H1 (cell line): ENCODE measurements around the gene SHLD1. TPM values are rescaled to one million over a fixed set of nuclear protein-coding genes. Genes with fewer than 3 reads are reported as not detected.

Source experiments
- CTCF ChIA-PET: fragments of 300-600 bp; sonication (Branson Sonifier 250); formaldehyde crosslinking; loops from one replicate; lab custom pipeline; 2021; ENCODE audit not compliant: partially characterized antibody; lab: Charles Lee
- POLR2A ChIA-PET: fragments of 300-600 bp; sonication (Branson Sonifier 250); formaldehyde crosslinking; loops from one replicate; lab custom pipeline; 2021; ENCODE audit warnings: inconsistent platforms; ENCODE audit not compliant: partially characterized antibody; lab: Charles Lee
- DNase-seq, 2 experiments: peaks; one replicate each; pipeline versions ENCODE4 v3.0.0 to v3.0.0-alpha.2; 2010 to 2022; ENCODE audit warnings: low spot score in 2 of 2, low read depth in 1 of 2, mixed read lengths in 1 of 2
- FAIRE-seq: peaks from 2 replicates; lab custom pipeline; 2011; peaks lifted over from hg19 to GRCh38; lab: Jason Lieb, UNC
- H2AFZ ChIP-seq: 2 replicates; pipeline ENCODE4 v1.8.1; 2012; ENCODE audit warnings: low read length, inconsistent platforms
- H2AK5ac ChIP-seq: 2 replicates; pipeline ENCODE4 v1.6.1; 2013; ENCODE audit warnings: low read depth, low read length
- H2BK120ac ChIP-seq: replicated peaks from 2 replicates; pipeline ENCODE3; 2013; ENCODE audit warnings: low read depth, low read length, inconsistent platforms
- H2BK12ac ChIP-seq: 2 replicates; pipeline ENCODE4 v1.6.1; 2013; ENCODE audit warnings: low read depth, low read length
- H2BK15ac ChIP-seq: 2 replicates; pipeline ENCODE4 v1.6.1; 2013; ENCODE audit warnings: low read length
- H2BK20ac ChIP-seq: 2 replicates; pipeline ENCODE4 v1.6.1; 2013; ENCODE audit warnings: low read length
- H2BK5ac ChIP-seq: 2 replicates; pipeline ENCODE4 v1.6.1; 2013; ENCODE audit warnings: low read depth, low read length
- H3K14ac ChIP-seq: 2 replicates; pipeline ENCODE4 v1.6.1; 2013; ENCODE audit warnings: inconsistent platforms; ENCODE audit not compliant: insufficient read length
- H3K18ac ChIP-seq: 2 replicates; pipeline ENCODE4 v1.6.1; 2013; ENCODE audit warnings: low read length; ENCODE audit errors: extremely low read depth
- H3K23ac ChIP-seq: 2 replicates; pipeline ENCODE4 v1.6.1; 2013; ENCODE audit warnings: inconsistent platforms; ENCODE audit not compliant: insufficient read length
- H3K23me2 ChIP-seq: 2 replicates; pipeline ENCODE4 v1.6.1; 2013; ENCODE audit warnings: low read depth, low read length
- H3K27ac ChIP-seq: 2 replicates; pipeline ENCODE4 v1.6.1; 2011; ENCODE audit warnings: low read depth, low read length, inconsistent platforms
- H3K27me3 ChIP-seq, 4 experiments: replicated peaks in 1 of 4; 1 replicate in 1 of 4; 2 replicates in 3 of 4; pipeline versions ENCODE4 v1.6.1 to v1.8.1; 2011 to 2013; ENCODE audit warnings: low read length in 3 of 4, mild to moderate bottlenecking in 3 of 4, inconsistent platforms in 2 of 4, mixed read lengths in 2 of 4, moderate library complexity in 1 of 4; ENCODE audit not compliant: control insufficient read depth in 3 of 4, insufficient read depth in 3 of 4; ENCODE audit errors: extremely low read depth in 1 of 4
- H3K36me3 ChIP-seq, 4 experiments: 2 replicates each; pipeline versions ENCODE4 v1.6.1 to v1.8.1; 2011 to 2013; ENCODE audit warnings: mild to moderate bottlenecking in 4 of 4, low read length in 3 of 4, moderate library complexity in 2 of 4, control low read depth in 1 of 4, inconsistent platforms in 1 of 4; ENCODE audit not compliant: insufficient read depth in 4 of 4, control insufficient read depth in 2 of 4
- H3K4ac ChIP-seq: replicated peaks from 2 replicates; pipeline ENCODE3; 2013; ENCODE audit warnings: low read length, low read depth, mixed read lengths, inconsistent platforms; ENCODE audit not compliant: insufficient read length
- H3K4me1 ChIP-seq, 4 experiments: replicated peaks in 1 of 4; 1 replicate in 1 of 4; 2 replicates in 3 of 4; pipeline versions ENCODE4 v1.6.1 to v1.8.1; 2011 to 2013; ENCODE audit warnings: low read length in 3 of 4, inconsistent platforms in 2 of 4, mixed read lengths in 1 of 4; ENCODE audit not compliant: insufficient read depth in 4 of 4, control insufficient read depth in 3 of 4
- H3K4me2 ChIP-seq, 2 experiments: 2 replicates each; pipeline versions ENCODE4 v1.6.1 to v1.8.1; 2011 to 2013; ENCODE audit warnings: low read depth in 2 of 2, low read length in 2 of 2, control low read depth in 1 of 2, inconsistent platforms in 1 of 2, mild to moderate bottlenecking in 1 of 2; ENCODE audit not compliant: insufficient read depth in 1 of 2
- H3K4me3 ChIP-seq, 4 experiments: fragments of 200-600, 300-600 bp in 1 of 4; sonication (generic), shearing (Covaris generic), sonication (Bioruptor Twin) in 1 of 4; 2 replicates each; pipeline versions ENCODE4 v1.5.1 to v1.8.1; 2011 to 2016; ENCODE audit warnings: low read length in 4 of 4, low read depth in 3 of 4, control low read depth in 2 of 4, inconsistent platforms in 2 of 4, mild to moderate bottlenecking in 2 of 4, mixed read lengths in 1 of 4, moderate library complexity in 1 of 4; ENCODE audit not compliant: insufficient read depth in 2 of 4; ENCODE audit errors: extremely low read depth in 1 of 4
- H3K56ac ChIP-seq: replicated peaks from 2 replicates; pipeline ENCODE3; 2013; ENCODE audit warnings: low read depth, mild to moderate bottlenecking, mixed read lengths, low read length, inconsistent platforms; ENCODE audit not compliant: insufficient read length
- H3K79me1 ChIP-seq: 2 replicates; pipeline ENCODE4 v1.6.1; 2013; ENCODE audit warnings: low read depth, low read length, control low read depth
- H3K79me2 ChIP-seq, 2 experiments: 2 replicates each; pipeline versions ENCODE4 v1.6.1 to v1.8.1; 2012 to 2013; ENCODE audit warnings: low read length in 2 of 2, mild to moderate bottlenecking in 2 of 2, inconsistent platforms in 1 of 2; ENCODE audit not compliant: insufficient read depth in 2 of 2, control insufficient read depth in 1 of 2
- H3K9ac ChIP-seq, 4 experiments: replicated peaks in 1 of 4; 1 replicate in 1 of 4; 2 replicates in 3 of 4; pipeline versions ENCODE4 v1.6.1 to v1.8.1; 2011 to 2013; ENCODE audit warnings: low read depth in 3 of 4, low read length in 3 of 4, control low read depth in 2 of 4, mild to moderate bottlenecking in 2 of 4, moderate library complexity in 2 of 4, inconsistent platforms in 1 of 4; ENCODE audit errors: extremely low read depth in 1 of 4
- H3K9me3 ChIP-seq, 2 experiments: 2 replicates each; pipeline versions ENCODE4 v1.6.1 to v1.8.1; 2012 to 2013; ENCODE audit warnings: mild to moderate bottlenecking in 2 of 2, moderate library complexity in 2 of 2, control low read depth in 1 of 2, inconsistent platforms in 1 of 2, low read depth in 1 of 2, low read length in 1 of 2, mixed read lengths in 1 of 2; ENCODE audit not compliant: insufficient read depth in 2 of 2
- H4K20me1 ChIP-seq, 2 experiments: replicated peaks in 1 of 2; 2 replicates each; pipeline versions ENCODE3 to v1.8.1; 2011 to 2013; ENCODE audit warnings: inconsistent platforms in 2 of 2, low read length in 2 of 2, mild to moderate bottlenecking in 1 of 2; ENCODE audit not compliant: insufficient read depth in 2 of 2, control insufficient read depth in 1 of 2
- H4K5ac ChIP-seq: 2 replicates; pipeline ENCODE4 v1.6.1; 2013; ENCODE audit warnings: low read length, low read depth, mixed read lengths, inconsistent platforms; ENCODE audit not compliant: insufficient read length
- H4K8ac ChIP-seq: 2 replicates; pipeline ENCODE4 v1.8.0; 2013; ENCODE audit warnings: mild to moderate bottlenecking, moderate library complexity, low read length, inconsistent platforms; ENCODE audit not compliant: insufficient read depth; ENCODE audit errors: extremely low read depth
- H4K91ac ChIP-seq: replicated peaks from 2 replicates; pipeline ENCODE3; 2013; ENCODE audit warnings: low read length, mixed read lengths, inconsistent platforms; ENCODE audit not compliant: insufficient read length
- ATF3 ChIP-seq: IDR thresholded peaks from 2 replicates; pipeline ENCODE4 v1.6.1; 2011; ENCODE audit warnings: low read depth, mild to moderate bottlenecking, low read length; ENCODE audit not compliant: insufficient read depth
- CBX8 ChIP-seq: fragments of 300-800, 300-1000 bp; sonication (generic); IDR thresholded peaks from 2 replicates; pipeline ENCODE4 v1.7.1; 2016; ENCODE audit warnings: low read depth, low read length, borderline replicate concordance
- E2F6 ChIP-seq: IDR thresholded peaks from 2 replicates; pipeline ENCODE4 v1.6.1; 2012; ENCODE audit warnings: inconsistent platforms
- KDM1A ChIP-seq: fragments of 200-600, 300-600 bp; sonication (generic); IDR thresholded peaks from 2 replicates; pipeline ENCODE4 v1.7.1; 2016; ENCODE audit warnings: mild to moderate bottlenecking, low read length, borderline replicate concordance
- NANOG ChIP-seq: IDR thresholded peaks from 2 replicates; pipeline ENCODE4 v1.6.1; 2011; ENCODE audit warnings: low read length, low read depth, mild to moderate bottlenecking, inconsistent platforms; ENCODE audit not compliant: insufficient read depth, poor library complexity, severe bottlenecking
- RXRA ChIP-seq: IDR thresholded peaks from 2 replicates; pipeline ENCODE4 v1.6.1; 2011; ENCODE audit warnings: low read depth, mild to moderate bottlenecking, low read length, moderate library complexity; ENCODE audit not compliant: insufficient read depth
- SIN3A ChIP-seq, 2 experiments: IDR thresholded peaks in 1 of 2; conservative IDR thresholded peaks in 1 of 2; 2 replicates each; pipeline ENCODE4 v1.6.1; 2011 to 2012; ENCODE audit warnings: low read length in 2 of 2, improper control_type of control experiment in 1 of 2, low read depth in 1 of 2, mild to moderate bottlenecking in 1 of 2
- SP1 ChIP-seq: IDR thresholded peaks from 2 replicates; pipeline ENCODE4 v1.6.1; 2011; ENCODE audit warnings: low read depth, low read length
- TAF1 ChIP-seq: IDR thresholded peaks from 2 replicates; pipeline ENCODE4 v1.6.1; 2011; ENCODE audit warnings: mild to moderate bottlenecking, low read depth, low read length
- WGBS, 2 experiments: shearing (Covaris generic) in 1 of 2; methylation state at CpG; one replicate each; pipeline versions ENCODE4 v1.1.6 to v1.1.7; 2013 to 2015; ENCODE audit warnings: low lambda C conversion rate in 2 of 2, mixed read lengths in 2 of 2, inconsistent platforms in 1 of 2, low coverage in 1 of 2, missing lambda C conversion rate in 1 of 2; ENCODE audit not compliant: insufficient replicate concordance in 2 of 2, insufficient coverage in 1 of 2, insufficient read length in 1 of 2; ENCODE audit errors: extremely low coverage in 1 of 2, missing lambda C conversion rate in 1 of 2; 5-methylcytosine and 5-hydroxymethylcytosine counted together
- polyA plus RNA-seq, 7 experiments: library from polyadenylated mRNA; depleted of rRNA in 3 of 7; stranded (reverse) in 5 of 7; unstranded in 2 of 7; fragments of >200 nt in 5 of 7; fragments of 200-250 nt in 2 of 7; gene quantifications; 1 replicate in 5 of 7; 2 replicates in 1 of 7; 4 replicates in 1 of 7; pipeline versions ENCODE4 v1.2.1 to v1.2.3, GENCODE V29; 2011 to 2013; ENCODE audit warnings: missing spikeins in 2 of 7, mixed read lengths in 2 of 7
- total RNA-seq: library from RNA; stranded (reverse); fragmentation: NEBNext Ultra II Directional; extraction: Animal tissue kit (Norgen Biotek cat#: 25700); gene quantifications from 2 replicates; pipeline ENCODE4 v1.2.1, GENCODE V29; 2021
- TF ChIP-seq, protein P1 (sequence below): IDR thresholded peaks from 2 replicates; pipeline ENCODE4 v1.6.1; 2011; ENCODE audit warnings: low read length, improper control_type of control experiment

SHLD1 gene
- total and polyA plus RNA-seq, 2 of the 8 experiments (the other 6 are each of a cell fraction or from before 2014, with no cell fraction given) = 4.2 to 6.5 TPM

- H2BK120ac ChIP-seq = no peak overlapping the region
- no peaks in the 10 kb centered on the region for H3K27me3 ChIP-seq
- H3K14ac ChIP-seq = no peak overlapping the region
- no peak overlapping the region for H2AK5ac ChIP-seq
- POLR2A ChIA-PET = no interaction called here
- H3K4me2 ChIP-seq = no peak overlapping the region
- no peaks in the 10 kb centered on the region for H3K79me1 ChIP-seq
- H3K36me3 ChIP-seq = no peaks in the 10 kb centered on the region
- H2BK12ac ChIP-seq = no peak overlapping the region
- no peak overlapping the region for H2BK5ac ChIP-seq
- H3K18ac ChIP-seq = no peak overlapping the region
- no peak for FAIRE-seq
- WGBS, 2 experiments = 96% methylated on average over 6 of the region's 6 CpGs; no CpG with 5 or more reads in 1 of the 2 experiments
- H3K23me2 ChIP-seq = peaks cover 2% of the 10 kb centered on the region; the same call in 1 of the 2 replicates
- no peak overlapping the region for H3K9ac ChIP-seq
- no peak overlapping the region for H3K56ac ChIP-seq
- no peak overlapping the region for H2BK15ac ChIP-seq
- no peaks in the 10 kb centered on the region for H3K4me1 ChIP-seq
- H4K8ac ChIP-seq = no peak overlapping the region
- DNase-seq = no peak
- no peak overlapping the region for H4K91ac ChIP-seq
- no peak overlapping the region for H2AFZ ChIP-seq
- H4K20me1 ChIP-seq = no peaks in the 10 kb centered on the region
- no peak overlapping the region for H4K5ac ChIP-seq
- no peaks in the 10 kb centered on the region for H3K9me3 ChIP-seq
- no peak overlapping the region for H3K4ac ChIP-seq
- H3K4me3 ChIP-seq = no peak overlapping the region
- CTCF ChIA-PET = interaction anchor here (0.6 to 0.9 kb wide), 2 partner anchors 17 to 225 kb away, joined by 3 read pairs; no protein-coding TSS in a partner anchor
- H3K23ac ChIP-seq = no peak overlapping the region
- H3K27ac ChIP-seq = no peak overlapping the region
- H2BK20ac ChIP-seq = no peak overlapping the region
- no peaks in the 10 kb centered on the region for H3K79me2 ChIP-seq
- TF ChIP-seq ATF3 = no peak
- TF ChIP-seq E2F6 = no peak
- no peak for TF ChIP-seq SIN3A (conservative IDR thresholded peaks at IDR 0.05 in 1 of 2, IDR thresholded peaks at IDR 0.05 in 1 of 2; ENCODE audit: low read depth in 1 of 2, low read length in 2 of 2)
- no peak for TF ChIP-seq RXRA
- TF ChIP-seq TAF1 = no peak
- no peak for TF ChIP-seq CBX8
- TF ChIP-seq KDM1A = no peak
- TF ChIP-seq SP1 = no peak
- TF ChIP-seq, protein P1, sequence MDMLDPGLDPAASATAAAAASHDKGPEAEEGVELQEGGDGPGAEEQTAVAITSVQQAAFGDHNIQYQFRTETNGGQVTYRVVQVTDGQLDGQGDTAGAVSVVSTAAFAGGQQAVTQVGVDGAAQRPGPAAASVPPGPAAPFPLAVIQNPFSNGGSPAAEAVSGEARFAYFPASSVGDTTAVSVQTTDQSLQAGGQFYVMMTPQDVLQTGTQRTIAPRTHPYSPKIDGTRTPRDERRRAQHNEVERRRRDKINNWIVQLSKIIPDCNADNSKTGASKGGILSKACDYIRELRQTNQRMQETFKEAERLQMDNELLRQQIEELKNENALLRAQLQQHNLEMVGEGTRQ = no peak
- TF ChIP-seq NANOG = no peak
These were observed 83.2 kb downstream of the SHLD1 start for GRCh38 chr20:5833309-5833941.
